Sciatic nerve (tissue), 2 donors: Measurements from ENCODE around the gene PRICKLE4. TPM values are rescaled to one million over a fixed set of nuclear protein-coding genes. Genes with fewer than 3 reads are reported as not detected.

Experiments used
- ATAC-seq: fragments of 200-7000 bp; cut with Tn5 transposase; one replicate; pipeline ENCODE4 v1.9.1; 2020; ENCODE audit warnings: mild to moderate bottlenecking, moderate library complexity
- DNase-seq: peaks from one replicate; pipeline ENCODE4 v3.0.0-alpha.2; 2020; ENCODE audit warnings: low spot score
- intact Hi-C: fragments of 100-400 bp; cut with DNase I; formaldehyde crosslinking; loops from one replicate; pipeline ENCODE4 v1.14.2; 2022
- total RNA-seq: library from RNA; stranded (reverse); fragmentation: NEBNext Ultra II Directional; extraction: Animal tissue kit (Norgen Biotek cat#: 25700); gene quantifications from one replicate; pipeline ENCODE4 v1.2.1, GENCODE V29; 2021
- donor health status: DM: no; HTN: no; CAD: no.
- donor health status: DM: no; HTN: no; CAD: no.

Gene PRICKLE4
- total RNA-seq, 1 donor from 2014 or later, result 9.0 TPM

DNA sequence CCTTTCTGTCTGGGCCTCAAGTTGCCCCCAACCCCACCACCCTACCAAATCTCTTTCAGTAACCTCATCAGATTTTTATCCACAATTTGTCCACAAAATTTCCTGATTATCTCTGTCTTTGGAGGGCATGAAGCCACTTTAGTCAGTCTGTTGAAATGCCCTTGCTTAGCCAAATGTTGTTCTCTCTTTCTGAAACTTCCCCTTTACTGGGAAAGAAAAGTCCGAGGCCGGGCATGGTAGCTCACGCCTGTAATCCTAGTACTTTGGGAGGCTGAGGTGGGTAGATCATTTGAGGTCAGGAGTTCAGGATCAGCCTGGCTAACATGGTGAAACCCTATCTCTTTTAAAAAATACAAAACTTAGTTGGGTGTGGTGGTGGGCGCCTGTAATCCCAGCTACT is 40.7 kb downstream of the PRICKLE4 start:
- intact Hi-C loops, result no loop called here
- DNase-seq (no peak), ATAC-seq (no peak)

DNA sequence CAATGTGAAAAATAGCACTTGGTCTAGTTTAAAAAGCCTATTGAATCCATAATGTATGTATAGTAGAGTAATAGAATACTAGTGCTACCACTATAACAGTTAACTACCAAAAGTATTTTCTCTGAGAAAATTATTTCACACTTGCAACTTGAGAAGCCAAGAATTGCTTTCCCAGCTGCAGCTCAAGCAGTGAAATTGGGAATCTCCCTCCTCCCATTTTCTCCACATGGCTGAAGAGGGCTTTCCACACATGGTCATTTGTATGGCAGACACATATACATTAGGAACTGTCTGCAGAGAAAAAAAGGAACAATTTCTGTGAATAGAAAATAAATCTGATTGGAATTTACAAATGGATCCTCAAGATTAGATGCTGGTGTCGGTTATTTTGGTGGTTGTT is 41.4 kb downstream of the PRICKLE4 start:
- no peak for ATAC-seq
- intact Hi-C loops, result no loop called here
- no peak for DNase-seq

DNA sequence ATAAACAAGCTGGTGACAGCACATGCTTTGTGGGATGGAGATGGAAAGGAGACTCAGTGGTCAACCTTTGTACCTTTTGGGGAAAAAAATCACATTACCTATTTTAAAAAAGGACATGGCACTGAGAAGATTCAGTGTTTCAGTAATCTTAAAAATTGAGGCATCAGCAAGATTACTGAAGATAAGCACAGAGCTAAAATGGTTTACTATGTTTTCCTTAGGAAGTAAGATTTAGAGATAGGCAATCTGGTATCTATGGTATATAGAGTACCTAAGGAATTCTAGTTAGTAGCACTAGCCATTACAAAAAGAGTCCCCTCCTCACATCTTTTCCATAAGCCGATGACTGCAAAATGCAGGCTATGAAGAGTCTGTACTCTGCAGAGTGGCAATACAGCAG is 42.6 kb downstream of the PRICKLE4 start:
- no peak for DNase-seq
- no peak for ATAC-seq
- intact Hi-C loops, result no loop called here

- DNase-seq, result no peak
- intact Hi-C loops, result no loop called here
- ATAC-seq, result no peak
Measured at GRCh38 chr6:41824571-41825569, 44.3 kb downstream of the PRICKLE4 start.

GRCh38 chr6:41826343-41827022 is 45.9 kb downstream of the PRICKLE4 start:
- DNase-seq (no peak), ATAC-seq (no peak)
- intact Hi-C loops, result no loop called here

GRCh38 chr6:41832263-41832662 is 51.7 kb downstream of the PRICKLE4 start:
- intact Hi-C loops, result no loop called here
- no peak for ATAC-seq
- DNase-seq, result no peak

DNA sequence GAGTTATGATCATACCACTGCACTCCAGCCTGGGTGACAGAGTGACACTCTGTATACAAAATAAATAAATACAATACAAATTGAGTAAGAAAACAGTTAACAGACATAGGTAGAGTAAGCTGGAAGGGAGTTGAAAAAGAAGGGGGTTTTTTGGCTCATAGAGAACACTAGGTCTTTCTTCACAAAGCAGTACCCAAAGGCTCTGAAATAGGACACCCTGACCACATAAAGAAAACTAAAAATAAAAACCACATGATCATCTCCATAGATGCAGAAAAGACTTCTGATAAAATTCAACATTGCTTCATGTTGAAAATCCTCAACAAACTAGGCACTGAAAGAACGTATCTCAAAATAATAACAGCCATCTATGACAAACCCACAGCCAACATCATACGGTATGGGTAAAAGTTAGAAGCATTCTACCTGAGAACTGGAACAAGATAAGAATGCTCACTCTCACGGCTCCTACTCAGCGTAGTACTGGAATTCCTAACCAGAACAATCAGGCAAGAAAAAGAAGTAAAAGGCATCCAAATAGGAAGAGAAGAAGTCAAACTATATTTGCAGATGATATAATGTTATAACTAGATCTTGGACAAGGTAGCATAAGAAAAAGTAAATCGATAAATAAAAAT is 55.6 kb downstream of the PRICKLE4 start:
- DNase-seq, result no peak
- no peak for ATAC-seq
- intact Hi-C loops, result no loop called here

- DNase-seq (no peak), ATAC-seq (no peak)
- intact Hi-C loops, result no loop called here
Measured at GRCh38 chr6:41836660-41837052, 56.1 kb downstream of the PRICKLE4 start.

Other genes starting within 250 kb of the PRICKLE4 start
- gene FOXP4, start 234.4 kb upstream of the PRICKLE4 start, total RNA-seq, result 39.2 TPM
- 15.2 TPM for gene MDFI, start 142.3 kb upstream of the PRICKLE4 start, total RNA-seq
- gene TFEB, start 45.2 kb upstream of the PRICKLE4 start, total RNA-seq, result 35.5 TPM
- 0.27 TPM for gene PGC, start 33.4 kb upstream of the PRICKLE4 start, total RNA-seq
- gene FRS3, start 882 bp upstream of the PRICKLE4 start, total RNA-seq, result 6.5 TPM
- gene TOMM6, start 6.9 kb downstream of the PRICKLE4 start, total RNA-seq, result 97.3 TPM
- gene USP49, start 114.6 kb downstream of the PRICKLE4 start, total RNA-seq, result 6.4 TPM
- gene MED20, start 140.4 kb downstream of the PRICKLE4 start, total RNA-seq, result 14.6 TPM
- 16.0 TPM for gene BYSL, start 140.7 kb downstream of the PRICKLE4 start, total RNA-seq
- 62.9 TPM for gene CCND3, start 161.0 kb downstream of the PRICKLE4 start, total RNA-seq